ENCODE data around the gene DIAPH3. TPM values are rescaled to one million over a fixed set of nuclear protein-coding genes. Genes with fewer than 3 reads are reported as not detected.

DIAPH3 gene
- total RNA-seq, 1 donor = 30.7 TPM

- DNase-seq (ENCODE audit: low read depth) = no peak
- H3K4me3 ChIP-seq (ENCODE audit: low read depth, low read length) = no peak overlapping the region
- TF ChIP-seq CTCF (IDR thresholded peaks at IDR 0.05; ENCODE audit: insufficient read depth, low read depth, low read length) = no peak
Measured at GRCh38 chr13:59960683-59961082, 203.0 kb downstream of the DIAPH3 start.

- no peak for TF ChIP-seq CTCF (IDR thresholded peaks at IDR 0.05; ENCODE audit: insufficient read depth, low read depth, low read length)
- no peak overlapping the region for H3K4me3 ChIP-seq (ENCODE audit: low read depth, low read length)
- DNase-seq (ENCODE audit: low read depth) = no peak
Measured at GRCh38 chr13:59957438-59957837, 206.3 kb downstream of the DIAPH3 start.

DNA sequence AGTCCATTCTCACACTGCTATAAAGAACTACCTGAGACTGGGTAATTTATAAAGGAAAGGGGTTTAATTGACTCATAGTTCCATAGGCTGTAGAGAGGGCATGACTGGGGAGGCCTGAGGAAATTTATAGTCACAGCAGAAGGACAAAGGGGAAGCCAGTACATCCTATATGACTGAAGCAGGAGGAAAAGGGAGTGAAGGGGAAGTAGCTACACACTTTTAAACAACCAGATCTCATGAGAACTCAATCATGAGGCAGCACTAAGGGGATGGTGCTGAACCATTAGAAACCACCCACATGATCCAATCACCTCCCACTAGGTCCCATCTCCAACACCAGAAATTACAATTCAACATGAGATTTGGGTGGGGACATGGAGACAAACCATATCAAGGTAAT, 209.1 kb downstream of the DIAPH3 start:
- DNase-seq (ENCODE audit: low read depth) = no peak
- H3K4me3 ChIP-seq (ENCODE audit: low read depth, low read length) = no peak overlapping the region
- TF ChIP-seq CTCF (IDR thresholded peaks at IDR 0.05; ENCODE audit: insufficient read depth, low read depth, low read length) = no peak

- TF ChIP-seq CTCF (IDR thresholded peaks at IDR 0.05; ENCODE audit: insufficient read depth, low read depth, low read length) = no peak
Measured at GRCh38 chr13:59951011-59951410, 212.7 kb downstream of the DIAPH3 start.

DNA sequence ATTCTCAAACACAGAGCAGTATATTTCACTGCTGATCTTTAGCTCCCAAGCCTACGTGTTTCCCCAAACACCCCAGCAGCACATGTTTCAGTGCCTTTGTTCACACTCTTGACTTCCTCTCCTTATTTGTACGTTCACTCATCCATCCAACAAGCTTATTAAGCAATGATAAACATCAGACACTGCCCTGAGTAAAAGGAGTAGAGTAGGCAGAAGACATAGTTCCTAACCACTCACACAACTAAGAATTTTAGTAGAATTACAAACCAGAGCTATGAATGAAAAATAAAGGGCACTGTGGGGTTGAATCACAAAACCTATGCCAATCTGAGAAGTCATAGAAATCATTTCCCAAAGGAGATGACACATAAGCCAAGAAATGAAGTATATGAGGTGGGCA, 213.5 kb downstream of the DIAPH3 start:
- DNase-seq (ENCODE audit: low read depth) = no peak
- H3K4me3 ChIP-seq (ENCODE audit: low read depth, low read length) = no peak overlapping the region
- TF ChIP-seq CTCF (IDR thresholded peaks at IDR 0.05; ENCODE audit: insufficient read depth, low read depth, low read length) = no peak

More at GRCh38 chr13:59951011-59951410, 212.7 kb downstream of the DIAPH3 start:
- no peak for DNase-seq (ENCODE audit: low read depth)
- H3K4me3 ChIP-seq (ENCODE audit: low read depth, low read length) = no peak overlapping the region

DNA sequence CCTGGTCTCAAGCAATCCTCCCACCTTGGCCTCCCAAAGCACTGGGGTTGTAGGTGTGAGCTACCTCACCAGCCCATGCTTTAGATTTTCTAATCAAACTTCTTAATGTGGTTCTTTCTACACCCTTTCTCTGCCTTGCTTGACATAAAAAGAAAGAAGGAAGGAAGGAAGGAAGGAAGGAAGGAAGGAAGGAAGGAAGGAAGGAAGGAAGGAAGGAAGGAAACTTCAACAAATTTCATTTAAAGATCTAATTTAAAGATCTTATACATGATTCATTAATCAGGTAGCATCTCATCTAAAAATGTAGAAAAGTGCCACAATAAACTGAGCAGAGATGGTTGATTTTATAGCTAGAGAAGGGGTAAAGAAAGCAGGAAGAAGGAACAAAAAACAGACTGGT, 215.0 kb downstream of the DIAPH3 start:
- H3K4me3 ChIP-seq (ENCODE audit: low read depth, low read length) = no peak overlapping the region
- DNase-seq (ENCODE audit: low read depth) = no peak
- no peak for TF ChIP-seq CTCF (IDR thresholded peaks at IDR 0.05; ENCODE audit: insufficient read depth, low read depth, low read length)

GRCh38 chr13:59946944-59947343, 216.8 kb downstream of the DIAPH3 start:
- no peak overlapping the region for H3K4me3 ChIP-seq (ENCODE audit: low read depth, low read length)
- TF ChIP-seq CTCF (IDR thresholded peaks at IDR 0.05; ENCODE audit: insufficient read depth, low read depth, low read length) = no peak
- peak; percentile 12 for DNase-seq (ENCODE audit: low read depth)
